Measurements from ENCODE around the gene ANKS1B.

ANKS1B gene

DNA sequence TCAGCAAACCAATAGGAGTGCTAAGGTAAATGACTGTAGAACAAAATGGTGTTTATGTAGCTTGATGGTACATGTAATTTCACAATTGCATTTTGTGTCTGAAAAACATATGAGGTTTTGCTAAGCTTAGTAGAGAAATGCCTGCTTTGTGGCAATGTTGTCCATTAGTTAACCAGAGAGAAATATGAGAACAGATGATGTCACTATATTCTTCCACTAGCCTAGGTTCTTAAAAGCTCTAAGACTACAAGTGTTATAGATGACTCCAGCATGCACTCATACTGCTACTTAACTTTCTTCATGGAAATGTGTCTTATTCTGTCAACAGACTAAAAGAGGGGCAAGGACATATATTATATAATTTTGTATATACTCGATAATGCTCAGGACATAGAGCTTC, 1030.2 kb downstream of the ANKS1B start:
- no peak for DNase-seq (ENCODE audit: low read depth in 2 of 2)

DNA sequence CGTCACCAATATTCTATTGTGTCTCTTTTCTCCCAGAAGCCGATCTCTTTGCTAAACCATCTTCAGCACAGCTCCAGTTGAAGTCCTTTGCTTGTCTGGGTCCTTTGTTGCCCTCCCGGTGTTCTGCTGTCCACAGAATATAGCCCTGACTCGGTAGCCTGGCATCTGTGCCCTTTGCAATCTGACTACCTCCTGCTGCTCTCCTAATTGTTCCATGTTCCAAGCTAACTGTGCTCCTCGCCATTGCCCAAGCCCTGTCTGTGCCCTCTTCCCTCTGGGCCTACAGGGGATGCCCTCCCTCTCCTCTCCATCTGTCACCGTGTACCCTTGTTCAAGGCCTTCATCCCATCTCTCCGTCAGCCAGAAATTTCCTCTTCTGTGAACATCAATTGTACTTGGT, 1033.3 kb downstream of the ANKS1B start:
- no peak for DNase-seq (ENCODE audit: low read depth in 2 of 2)

DNA sequence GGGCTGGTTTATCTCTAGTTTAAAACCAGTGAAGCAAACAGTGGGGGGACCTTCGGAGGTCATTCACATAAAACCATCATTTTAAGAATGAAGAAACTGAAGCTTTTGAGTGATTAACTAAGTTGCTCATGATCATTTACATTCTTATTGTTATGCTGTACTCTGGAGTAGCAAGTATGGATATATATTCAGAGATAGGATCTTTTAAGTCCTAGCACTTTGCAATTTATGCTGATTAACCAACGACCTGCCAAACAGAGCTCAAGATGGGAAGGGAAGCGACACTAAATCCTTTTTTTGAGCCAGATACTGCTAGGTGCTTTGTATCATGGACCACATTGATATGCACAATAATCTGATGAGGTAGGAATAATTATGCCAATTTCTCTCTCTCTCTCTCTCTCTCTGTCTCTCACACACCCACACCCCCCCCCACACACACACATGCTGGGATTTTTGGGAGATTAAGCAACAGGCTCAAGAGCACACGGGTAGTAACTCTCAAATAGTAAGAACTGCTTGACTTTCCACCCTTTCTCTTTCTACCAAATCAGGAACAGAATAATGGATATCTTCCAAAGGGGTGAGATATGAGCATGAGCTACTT, 1036.3 kb downstream of the ANKS1B start:
- DNase-seq (ENCODE audit: low read depth in 2 of 2): no peak

DNA sequence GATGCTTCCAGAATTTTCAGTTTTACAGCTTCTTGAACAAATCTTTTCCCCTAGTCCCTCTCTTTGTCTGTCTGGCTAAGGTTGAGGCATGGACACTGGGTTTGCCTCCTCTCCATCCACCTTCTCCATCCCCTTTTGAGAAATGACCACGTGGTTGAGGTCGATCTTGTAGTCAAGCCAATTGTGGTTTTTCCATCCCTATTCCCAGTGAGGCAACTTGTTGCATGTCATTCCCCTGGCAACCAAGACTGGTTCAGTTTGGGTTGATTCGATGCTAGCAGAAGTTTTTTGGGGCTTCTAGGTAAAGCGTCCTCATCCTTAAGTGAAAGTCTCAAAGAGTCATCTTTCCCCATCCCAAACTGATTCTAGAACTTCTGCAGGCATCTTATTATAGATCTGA, 1038.9 kb downstream of the ANKS1B start:
- no peak for DNase-seq (ENCODE audit: low read depth in 2 of 2)

DNA sequence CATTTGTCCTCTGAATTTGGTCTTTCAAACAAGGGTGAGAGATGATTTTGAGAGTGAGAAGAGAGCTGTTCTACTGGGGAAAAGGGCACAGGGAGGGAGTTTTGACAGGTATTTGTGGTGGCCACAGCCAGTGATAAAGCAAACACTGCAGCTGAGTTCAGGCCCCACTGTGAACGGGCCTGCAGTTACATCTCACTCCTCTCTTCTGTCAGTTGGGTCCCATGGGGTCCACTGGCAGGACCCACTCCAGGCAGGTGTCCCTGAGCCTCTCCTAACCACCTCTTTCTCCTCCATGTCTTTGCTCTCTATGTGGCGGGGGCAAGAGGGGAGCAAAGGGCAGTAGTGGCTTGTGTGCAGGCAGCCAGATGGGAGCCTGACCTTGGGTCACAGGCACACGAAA, 1044.8 kb downstream of the ANKS1B start:
- no peak for DNase-seq (ENCODE audit: low read depth in 2 of 2)

DNA sequence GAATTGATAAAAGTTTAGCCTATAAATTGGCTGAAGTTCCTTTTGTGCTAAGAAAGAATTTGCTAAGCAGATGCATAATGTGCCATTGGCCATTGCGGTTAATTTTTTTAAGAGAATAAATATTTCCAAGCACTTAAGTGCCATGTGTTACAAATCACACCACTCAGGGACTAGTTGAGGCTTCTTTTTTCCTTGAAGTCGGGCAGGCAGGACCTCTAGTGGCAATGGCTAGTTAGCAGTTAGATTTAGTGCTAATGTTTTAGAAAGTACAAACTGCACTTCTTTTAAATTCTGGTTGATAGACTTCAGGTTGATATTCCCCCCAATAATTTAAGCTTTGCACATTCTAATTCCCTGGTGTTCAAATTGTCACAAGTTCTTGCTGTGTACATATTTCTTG, 1045.4 kb downstream of the ANKS1B start:
- no peak for DNase-seq (ENCODE audit: low read depth in 2 of 2)

DNA sequence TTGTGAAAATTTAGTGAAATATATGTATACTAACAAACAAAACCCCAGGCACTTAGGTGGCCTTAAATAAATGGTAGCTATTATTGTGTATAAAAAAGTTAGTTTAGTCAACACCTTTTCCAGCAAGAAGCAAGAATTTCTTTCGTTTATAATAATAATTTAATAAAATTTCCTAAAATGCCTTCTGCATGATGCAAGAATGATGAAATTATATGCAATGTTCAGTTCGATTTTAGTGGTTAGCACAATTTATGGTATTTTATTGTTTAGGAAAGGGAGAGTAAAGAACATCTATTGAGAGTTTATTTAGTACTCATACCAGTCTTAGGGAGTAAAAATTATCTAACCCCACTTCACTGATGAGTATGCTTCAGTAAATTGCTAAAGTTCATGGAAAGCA, 1048.9 kb downstream of the ANKS1B start:
- no peak for DNase-seq (ENCODE audit: low read depth in 2 of 2)

DNA sequence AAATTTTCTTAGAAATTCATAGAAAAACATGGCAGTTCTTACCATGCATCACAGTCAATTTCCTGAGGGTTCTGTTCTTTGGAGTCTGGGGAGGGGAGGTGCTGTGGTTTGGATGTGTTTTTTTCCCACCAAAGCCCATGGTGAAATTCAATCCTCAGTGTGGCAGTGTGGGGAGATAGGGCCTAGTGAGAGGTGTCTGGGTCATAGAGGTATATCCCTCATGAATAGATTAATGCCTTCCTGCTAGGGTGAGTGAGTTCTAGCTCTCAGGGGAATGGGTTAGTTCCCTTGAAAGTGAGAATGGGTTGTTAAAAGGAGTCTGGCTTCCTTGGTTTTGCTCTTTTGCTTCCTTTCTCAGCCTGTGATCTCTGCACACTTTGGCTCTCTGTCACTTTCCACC, 1061.9 kb downstream of the ANKS1B start:
- no peak for DNase-seq (ENCODE audit: low read depth in 2 of 2)

DNA sequence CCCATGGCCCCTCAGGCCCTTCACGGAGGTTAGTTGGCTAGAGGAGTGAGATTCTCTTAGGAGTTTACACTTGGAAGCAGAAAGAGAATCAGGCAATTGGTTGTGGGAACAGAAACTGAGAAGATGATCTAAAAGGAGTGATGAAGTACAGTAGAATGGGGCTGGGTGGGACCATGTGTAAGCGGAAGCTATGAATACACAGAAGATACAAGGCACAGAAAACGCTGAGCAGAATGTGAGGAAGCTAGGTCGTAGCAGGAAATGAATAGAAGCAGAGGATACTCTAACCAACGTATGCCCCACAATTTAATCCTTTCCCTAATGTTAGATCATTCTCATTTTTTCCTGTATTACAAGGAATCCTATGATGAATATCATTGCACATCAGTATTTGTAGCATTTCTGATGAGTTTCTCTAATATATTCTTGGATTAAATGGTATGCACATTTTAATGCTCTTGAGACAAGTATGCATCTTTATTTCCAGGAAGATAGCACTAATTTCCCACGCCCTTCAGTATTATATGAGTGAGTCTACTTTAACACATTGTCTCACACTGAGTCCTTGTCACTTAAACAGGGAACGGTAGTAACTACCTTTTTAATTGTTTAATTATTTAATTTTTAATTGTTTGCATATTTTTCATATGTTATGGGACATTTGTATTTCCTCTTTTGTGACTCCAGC, 1066.4 kb downstream of the ANKS1B start:
- no peak for DNase-seq (ENCODE audit: low read depth in 2 of 2)

DNA sequence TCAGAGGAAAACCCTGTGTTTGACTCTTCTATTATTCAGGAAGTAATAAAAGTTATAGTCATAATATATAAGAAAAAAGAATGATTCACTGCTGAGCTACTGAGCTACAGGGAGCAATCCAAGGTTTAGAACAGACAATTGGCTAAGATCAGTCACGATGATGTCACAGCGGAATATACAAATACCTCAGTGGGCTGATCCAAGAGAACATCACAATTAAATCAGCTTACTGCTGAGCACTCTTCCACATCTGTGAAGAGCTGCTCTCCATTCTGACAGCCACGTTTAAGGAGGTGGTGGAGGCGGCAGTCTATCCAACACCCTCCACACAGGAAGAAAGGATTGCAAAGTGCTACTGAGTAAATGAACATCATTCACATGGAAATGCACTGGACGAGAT, 1068.6 kb downstream of the ANKS1B start:
- no peak for DNase-seq (ENCODE audit: low read depth in 2 of 2)

DNA sequence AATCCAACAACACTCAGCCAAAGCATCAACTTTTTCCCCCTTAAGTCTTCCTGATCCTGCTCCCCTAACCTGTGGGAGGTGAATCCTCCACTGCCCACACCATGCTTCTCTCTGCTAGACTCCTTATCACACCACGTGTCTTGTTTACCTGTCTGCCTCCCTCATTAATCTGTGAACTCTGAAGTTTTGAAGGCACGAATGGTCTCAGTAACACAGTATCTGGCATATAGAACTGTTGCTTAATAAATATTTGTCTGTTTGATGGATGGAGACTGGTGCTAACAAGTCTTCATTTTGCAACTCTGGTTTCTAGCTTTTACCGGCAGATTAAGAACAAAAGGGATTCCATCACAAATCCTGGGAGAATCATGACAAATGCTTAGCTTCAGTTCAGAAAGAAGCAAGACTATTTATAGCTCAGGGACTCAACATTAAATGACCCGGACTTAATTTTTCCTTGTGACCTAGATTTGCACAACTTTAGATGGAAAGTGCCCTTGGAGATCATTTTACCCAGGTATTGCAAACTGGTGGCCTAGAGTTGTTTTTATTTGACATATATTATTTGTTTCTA, 1072.2 kb downstream of the ANKS1B start:
- DNase-seq (ENCODE audit: low read depth in 2 of 2): no peak

DNA sequence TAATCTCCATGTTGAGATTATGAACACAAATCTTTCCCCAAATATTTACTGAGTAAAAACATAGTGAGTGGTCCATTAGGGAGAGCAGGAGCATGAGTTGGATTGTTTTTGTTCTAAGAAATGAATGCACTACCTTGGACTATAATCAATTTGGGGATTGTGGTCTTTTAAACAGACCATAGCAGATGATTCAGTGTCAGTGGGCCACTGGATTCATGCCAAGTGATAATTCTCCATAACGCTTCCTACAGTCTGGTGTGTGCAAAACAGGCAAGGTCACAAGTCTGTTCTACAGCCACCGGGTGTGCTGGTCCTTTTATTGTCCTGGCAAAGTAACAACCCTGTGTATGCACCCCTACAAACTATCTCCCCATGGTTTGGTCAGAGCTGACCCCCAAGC, 1073.3 kb downstream of the ANKS1B start:
- no peak for DNase-seq (ENCODE audit: low read depth in 2 of 2)

DNA sequence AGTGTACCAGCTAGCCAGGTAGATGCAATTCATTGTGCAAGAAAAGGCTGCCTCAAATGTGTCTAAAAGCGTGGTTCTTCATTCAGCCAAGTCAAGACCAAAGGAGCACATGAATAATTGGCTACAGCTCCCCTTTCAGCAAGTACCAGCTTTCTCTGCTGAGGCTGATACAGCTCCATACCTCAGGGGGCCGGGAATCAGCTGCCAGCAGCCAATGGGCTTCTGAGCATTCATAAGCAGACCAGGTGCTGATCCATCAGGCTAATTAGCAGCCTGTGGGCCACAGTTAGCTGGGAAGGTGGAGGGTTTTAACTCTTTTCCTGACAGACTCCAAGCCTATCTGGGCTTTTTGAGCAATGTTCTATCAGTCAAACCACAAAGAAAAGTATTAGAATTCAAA, 1075.0 kb downstream of the ANKS1B start:
- DNase-seq (ENCODE audit: low read depth in 2 of 2): no peak

DNA sequence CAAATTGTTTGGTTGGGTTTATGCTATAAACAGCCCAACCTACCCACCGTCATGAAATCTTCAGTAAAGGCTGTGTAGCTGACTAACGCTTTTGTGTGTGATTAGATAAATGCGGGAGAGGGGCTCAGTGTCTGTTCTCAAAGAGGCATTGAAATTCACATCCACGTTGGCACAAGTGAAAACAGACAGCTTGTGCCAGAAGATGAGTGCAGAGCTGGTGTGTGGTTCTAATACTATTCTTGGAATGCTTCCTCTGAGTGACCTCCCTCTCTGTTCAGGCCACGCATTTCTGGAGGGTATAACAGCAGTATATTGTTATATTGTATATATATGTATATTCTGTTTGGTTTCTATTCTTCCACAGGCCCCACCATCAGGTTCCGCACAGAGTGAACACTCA, 1075.9 kb downstream of the ANKS1B start:
- DNase-seq (ENCODE audit: low read depth in 2 of 2): no peak

DNA sequence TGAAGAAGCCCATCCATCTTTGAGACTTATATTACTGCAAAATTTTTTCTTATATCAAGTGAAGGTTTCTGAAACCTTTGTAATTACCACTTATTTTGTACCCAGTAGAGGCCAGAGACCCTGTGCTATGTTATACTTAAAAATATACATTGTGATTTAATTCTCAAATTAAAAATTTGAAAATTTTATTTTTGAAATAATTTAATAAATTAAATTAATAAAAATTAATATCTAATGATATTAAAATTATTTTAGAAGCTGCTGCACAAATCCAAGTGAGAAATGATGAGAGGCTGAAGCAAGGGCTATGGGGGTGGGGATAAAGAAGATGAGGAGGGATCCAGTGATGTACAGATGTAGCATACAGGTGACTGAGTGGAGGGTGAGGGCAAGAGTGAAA, 1080.9 kb downstream of the ANKS1B start:
- no peak for DNase-seq (ENCODE audit: low read depth in 2 of 2)

DNA sequence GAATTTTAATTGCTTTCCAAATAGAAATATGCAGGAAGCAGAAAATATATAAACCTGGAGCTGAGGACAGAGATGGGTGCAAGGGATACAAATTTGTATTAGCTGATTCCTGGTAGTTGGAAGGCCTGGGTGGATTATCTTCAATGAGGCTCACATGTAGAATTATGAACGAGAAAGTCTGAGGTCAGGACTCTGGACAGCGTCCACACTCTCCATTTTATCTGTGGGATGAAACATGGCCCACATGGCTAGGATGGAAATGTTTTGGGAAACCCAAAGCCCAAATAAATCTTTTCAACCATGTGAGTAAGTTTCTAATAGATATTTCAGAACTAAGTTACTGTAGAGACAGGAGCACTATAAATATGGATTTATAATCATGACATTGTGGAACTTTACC, 1083.5 kb downstream of the ANKS1B start:
- no peak for DNase-seq (ENCODE audit: low read depth in 2 of 2)

DNA sequence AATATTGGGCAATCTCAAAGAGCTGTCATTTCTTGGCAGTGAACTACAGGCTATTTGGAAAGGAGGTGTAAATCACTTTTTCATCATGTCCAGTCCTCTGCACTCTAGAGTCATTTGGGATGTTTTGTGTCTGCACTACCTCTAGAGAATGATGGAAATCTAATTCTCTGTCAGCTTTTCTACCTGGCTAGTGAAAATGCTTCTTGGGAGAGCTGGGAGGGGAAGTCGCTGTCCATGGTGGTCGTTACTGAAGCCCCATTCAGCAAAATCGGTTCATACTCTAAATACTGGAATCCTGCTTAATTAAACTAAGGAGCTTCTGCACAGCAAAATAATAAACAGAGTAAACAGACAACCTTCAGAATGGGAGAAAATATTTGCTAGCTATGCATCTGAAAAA, 1087.8 kb downstream of the ANKS1B start:
- DNase-seq (ENCODE audit: low read depth in 2 of 2): no peak

DNA sequence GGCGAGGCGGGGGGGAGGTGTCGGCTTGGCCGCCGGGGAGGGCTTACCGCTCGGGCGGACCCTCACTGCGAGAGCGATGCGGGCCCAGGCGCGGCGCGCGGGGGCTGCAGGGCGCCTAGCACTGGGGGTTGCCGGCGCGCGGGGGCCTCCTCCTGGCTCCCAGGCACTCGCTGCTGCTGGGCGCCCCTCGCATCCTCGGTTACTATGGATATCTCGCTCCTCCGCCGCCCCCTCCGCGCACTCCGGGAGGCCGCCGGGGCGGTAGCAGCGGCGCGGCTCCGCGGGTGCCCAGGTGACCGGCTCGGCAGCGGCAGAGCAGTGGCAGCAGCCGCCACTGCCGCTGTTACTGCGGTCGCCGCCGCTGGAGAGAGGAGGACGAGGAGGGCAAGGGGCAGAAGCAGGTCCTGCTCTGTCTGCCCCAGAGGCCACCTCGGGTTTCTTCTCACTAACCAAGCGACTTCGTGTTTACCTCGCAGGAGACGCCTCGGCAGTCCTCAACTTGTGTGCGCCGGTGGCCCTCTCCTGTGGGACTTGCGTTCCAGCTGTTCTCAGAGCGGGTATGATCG, 1089.6 kb downstream of the ANKS1B start:
- DNase-seq (ENCODE audit: low read depth in 2 of 2): no peak

DNA sequence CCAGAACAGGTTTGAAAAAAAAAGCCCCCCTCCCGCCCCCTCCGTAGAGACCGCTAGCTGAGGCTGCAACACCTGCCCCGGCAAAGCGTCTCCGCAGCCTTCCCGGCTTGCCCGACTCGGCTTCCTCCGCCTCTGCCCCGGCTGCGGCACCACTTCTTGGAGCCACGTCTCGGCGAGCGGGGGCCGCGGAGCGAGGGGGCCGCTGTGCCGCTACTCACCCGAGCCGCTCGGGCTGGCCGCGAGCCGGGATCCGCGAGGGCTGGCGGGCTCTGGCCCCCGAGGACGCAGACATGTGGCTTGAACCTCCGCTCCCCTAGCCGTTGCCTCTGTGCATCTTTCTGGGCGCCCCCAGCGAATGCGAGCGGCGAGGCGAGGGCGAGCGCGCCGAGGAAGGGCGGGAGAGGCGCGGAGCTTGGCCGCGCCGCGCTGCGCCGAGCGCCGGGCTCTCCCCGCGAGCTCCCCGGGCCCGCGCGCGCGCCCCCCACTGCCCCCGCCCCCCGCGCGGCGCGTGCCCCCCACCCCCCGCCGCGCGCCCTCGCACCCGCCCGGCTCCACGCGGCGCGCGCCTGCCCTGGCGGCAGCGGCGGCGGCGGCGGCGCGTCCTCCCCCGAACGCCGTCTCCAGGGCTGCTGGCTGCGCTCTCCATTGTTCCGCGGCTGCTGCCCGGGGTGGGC, 1090.2 kb downstream of the ANKS1B start:
- no peak for DNase-seq (ENCODE audit: low read depth in 2 of 2)

DNA sequence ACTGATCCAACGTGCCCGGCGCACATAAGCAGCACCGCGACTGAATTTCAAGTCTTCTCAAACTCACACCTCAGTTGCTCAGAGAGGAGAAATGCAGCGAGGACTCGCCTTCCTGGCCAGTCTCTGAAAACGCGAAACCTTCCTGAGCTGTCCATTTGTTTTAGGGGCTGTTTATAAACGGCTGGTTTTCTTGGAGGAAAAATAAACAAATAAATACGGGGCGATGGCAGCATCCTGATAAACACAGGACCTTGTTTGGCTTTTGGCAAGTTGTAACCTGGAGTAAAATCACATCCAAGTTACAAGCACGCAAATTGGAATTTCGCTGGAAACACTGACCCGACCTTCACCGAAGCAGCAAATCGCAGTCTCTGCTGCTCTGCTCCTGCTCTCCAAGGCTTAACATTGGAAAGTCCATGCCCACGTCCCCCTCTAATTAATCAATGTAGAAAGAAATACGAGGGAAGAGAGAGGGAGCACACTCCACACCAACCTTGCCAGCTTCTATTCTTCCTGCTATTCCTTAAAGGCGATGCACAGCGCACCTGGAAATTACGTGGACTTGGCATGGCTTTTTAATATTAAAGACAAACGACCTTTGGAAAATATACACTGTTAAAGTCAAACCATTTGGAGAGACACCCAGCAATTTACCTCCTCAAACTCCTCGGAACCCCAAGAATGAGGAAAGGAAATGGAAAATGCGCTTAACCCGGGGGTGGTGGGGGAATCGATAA, 1090.9 kb downstream of the ANKS1B start:
- no peak for DNase-seq (ENCODE audit: low read depth in 2 of 2)

DNA sequence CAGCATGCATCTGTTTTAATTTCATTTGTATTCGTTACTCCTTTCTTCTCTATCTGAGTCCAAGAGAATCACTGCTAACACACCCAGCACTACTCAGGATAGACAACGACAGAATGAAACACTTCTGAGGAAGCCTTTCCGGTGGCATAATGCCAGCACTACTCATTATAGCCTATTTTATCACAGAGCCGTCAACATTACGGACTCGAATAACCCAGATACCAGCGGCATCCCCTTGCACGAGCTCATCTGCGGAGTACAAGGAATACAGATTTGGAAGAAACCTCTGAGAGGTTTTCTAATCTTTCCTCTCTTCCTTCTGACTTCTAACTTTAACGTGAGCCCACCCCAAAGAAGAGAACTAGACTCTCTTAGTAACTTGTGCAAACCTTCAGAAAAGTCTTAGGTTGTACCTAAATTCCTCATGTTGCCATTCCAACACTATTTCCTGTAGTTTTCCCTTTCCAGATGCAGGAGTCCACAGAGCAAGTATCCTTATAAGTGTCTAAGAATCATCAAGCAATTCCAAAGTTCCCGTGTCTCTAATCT, 1091.5 kb downstream of the ANKS1B start:
- no peak for DNase-seq (ENCODE audit: low read depth in 2 of 2)

DNA sequence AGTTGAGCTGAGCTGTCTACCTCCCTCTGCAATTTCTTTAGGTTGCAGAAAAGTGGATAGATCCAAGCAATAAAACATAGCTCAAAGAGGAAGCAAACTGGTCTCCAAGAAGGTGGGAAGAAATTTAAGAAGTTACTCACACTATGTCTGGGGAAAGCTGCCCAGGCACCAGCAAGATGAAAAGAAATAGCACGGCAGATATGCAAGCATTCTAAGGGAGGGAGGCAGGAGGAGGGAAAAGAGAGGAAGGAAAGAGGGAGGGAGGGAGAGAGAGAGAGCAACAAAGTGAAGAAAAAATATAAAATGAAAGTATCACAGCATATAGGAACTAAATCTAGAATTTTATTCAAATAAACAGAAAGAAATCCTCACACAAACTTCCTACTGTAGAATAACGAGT, 1099.0 kb downstream of the ANKS1B start:
- DNase-seq (ENCODE audit: low read depth in 2 of 2): no peak

Data from stimulated activated CD8-positive, alpha-beta memory T cell treated with anti-CD3 and anti-CD28 coated beads, Interleukin-2, amount 100 ng/mL, for 48 hours (primary cell).